ENCODE data around the gene AKAP12.

AKAP12 gene

DNA sequence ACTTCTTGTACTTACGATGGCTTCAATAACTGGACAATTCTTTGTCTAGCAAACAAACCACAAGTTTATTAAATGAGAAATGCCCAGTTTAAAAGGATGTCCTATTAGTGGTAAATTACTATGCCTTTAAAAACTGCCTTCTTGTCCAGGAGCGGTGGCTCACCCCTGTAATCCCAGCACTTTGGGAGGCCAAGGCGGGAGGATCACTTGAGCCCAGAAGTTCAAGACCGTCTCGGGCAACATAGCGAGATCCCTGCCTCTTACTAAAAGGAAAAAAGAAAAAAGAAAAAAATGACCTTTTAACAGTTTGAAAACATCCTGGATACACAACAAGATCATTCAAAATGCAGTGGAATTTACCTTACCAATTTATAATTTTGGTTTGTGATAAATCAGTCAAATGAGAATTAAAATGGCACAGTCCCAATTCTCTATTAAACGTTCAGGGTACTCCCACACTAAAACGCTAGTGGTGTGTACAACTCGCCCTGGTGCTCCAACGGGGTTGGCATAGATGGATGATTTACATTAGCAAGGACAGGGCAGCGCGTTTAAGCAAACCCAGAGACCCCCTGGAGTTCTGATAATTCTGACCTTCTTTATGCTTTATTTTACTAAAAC, 149.3 kb downstream of the AKAP12 start:
- WGBS: 36% methylated on average over 10 of the region's 12 CpGs
- H2BK120ac ChIP-seq (ENCODE audit: low read depth, low read length): peak overlapping the region; percentile 61
- no peak overlapping the region for H2BK5ac ChIP-seq (ENCODE audit: low read depth, low read length, poor library complexity, severe bottlenecking)
- H2BK12ac ChIP-seq (ENCODE audit: low read length in 2 of 2): peak overlapping the region in 1 of 2 experiments; percentile 11
- H3K23ac ChIP-seq (ENCODE audit: low read length in 2 of 2): no peak overlapping the region
- H3K18ac ChIP-seq (ENCODE audit: low read depth in 1 of 2, low read length in 2 of 2): peak overlapping the region; percentile 54 to 76
- DNase-seq: no peak
- no peak overlapping the region for H4K8ac ChIP-seq (ENCODE audit: low read length)
- H3K36me3 ChIP-seq (ENCODE audit: control insufficient read depth in 1 of 2, insufficient read depth in 2 of 2, low read depth in 1 of 2, low read length in 2 of 2): peaks cover 3 to 5% of the 10 kb centered on the region in 2 experiments
- H3K27ac ChIP-seq (ENCODE audit: low read length, poor library complexity, severe bottlenecking): peak overlapping the region; percentile 99
- H3K9ac ChIP-seq (ENCODE audit: low read length): peak overlapping the region; percentile 96
- no peak overlapping the region for H3K14ac ChIP-seq (ENCODE audit: low read length in 2 of 2)
- peaks cover 9% of the 10 kb centered on the region for H3K79me1 ChIP-seq (replicated peaks; ENCODE audit: low read length, poor library complexity, severe bottlenecking)
- peak overlapping the region; percentile 96 for H2AK5ac ChIP-seq (ENCODE audit: low read length, severe bottlenecking)
- H3K4me3 ChIP-seq (ENCODE audit: insufficient read depth in 1 of 2, low read depth in 1 of 2, low read length in 2 of 2): peak overlapping the region in 1 of 2 experiments; percentile 88
- peak overlapping the region; percentile 42 for H2AFZ ChIP-seq (ENCODE audit: low read depth, low read length)
- peak overlapping the region; percentile 91 for H3K4me2 ChIP-seq (ENCODE audit: low read length, poor library complexity, severe bottlenecking)
- H2BK15ac ChIP-seq (ENCODE audit: low read depth, poor library complexity, severe bottlenecking): no peak overlapping the region
- H3K4ac ChIP-seq (ENCODE audit: low read depth in 1 of 2, low read length in 2 of 2): peak overlapping the region in 1 of 2 experiments; percentile 99
- H4K91ac ChIP-seq (ENCODE audit: low read length): no peak overlapping the region
- no peaks in the 10 kb centered on the region for H3K9me3 ChIP-seq (ENCODE audit: control insufficient read depth, low read length)
- no peaks in the 10 kb centered on the region for H3K27me3 ChIP-seq (ENCODE audit: control insufficient read depth in 1 of 2, insufficient read depth in 1 of 2, low read length in 2 of 2)
- peaks cover 9% of the 10 kb centered on the region for H3K4me1 ChIP-seq (ENCODE audit: control insufficient read depth, insufficient read depth, low read depth, low read length)

DNA sequence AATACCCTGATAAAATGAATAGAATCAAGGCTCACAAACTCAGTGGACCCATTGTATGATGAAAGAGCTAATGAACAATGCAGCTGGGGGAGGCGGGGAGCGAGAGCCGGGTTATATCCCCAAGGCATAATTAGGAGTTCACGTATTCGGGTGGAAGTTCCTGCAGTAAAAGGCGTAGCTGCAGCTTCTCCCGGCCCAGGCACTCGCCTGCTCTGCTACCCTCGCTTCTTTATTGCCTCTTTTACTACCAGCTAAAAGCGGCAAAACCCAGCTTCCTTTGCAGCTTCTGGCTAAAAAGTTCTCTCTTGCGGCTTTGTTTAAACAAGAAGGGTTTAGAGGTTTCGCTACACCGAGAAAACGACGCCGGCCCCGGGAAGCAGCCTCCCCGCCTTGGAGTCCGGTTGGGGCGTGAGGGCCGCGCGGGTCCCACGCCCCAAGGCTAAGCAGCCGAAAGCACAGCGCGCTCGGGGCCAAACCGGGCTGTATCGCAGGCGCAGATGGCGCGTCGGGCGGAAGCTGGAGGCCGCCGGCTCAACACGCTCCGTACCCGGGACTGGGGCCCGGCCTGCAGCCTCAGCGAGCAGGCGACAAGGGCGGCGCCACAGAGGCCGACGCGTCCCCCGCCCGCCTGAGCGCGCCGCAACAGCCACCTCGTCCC, 150.0 kb downstream of the AKAP12 start:
- Histone ChIP-seq H3K27ac (ENCODE audit: low read length, poor library complexity, severe bottlenecking) (peak overlapping the region; percentile 99), H3K79me1 (replicated peaks; ENCODE audit: low read length, poor library complexity, severe bottlenecking) (peaks cover 7% of the 10 kb centered on the region), H3K27me3 (ENCODE audit: control insufficient read depth in 1 of 2, insufficient read depth in 1 of 2, low read length in 2 of 2) (no peaks in the 10 kb centered on the region), H3K23ac (ENCODE audit: low read length in 2 of 2) (peak overlapping the region in 1 of 2 experiments; percentile 57), H2BK120ac (ENCODE audit: low read depth, low read length) (peak overlapping the region; percentile 95), H3K14ac (ENCODE audit: low read length in 2 of 2) (peak overlapping the region; percentile 25 to 85), H2BK15ac (ENCODE audit: low read depth, poor library complexity, severe bottlenecking) (peak overlapping the region; percentile 83), H3K4me2 (ENCODE audit: low read length, poor library complexity, severe bottlenecking) (peak overlapping the region; percentile 91), H2BK12ac (ENCODE audit: low read length in 2 of 2) (peak overlapping the region; percentile 11 to 63), H2BK5ac (ENCODE audit: low read depth, low read length, poor library complexity, severe bottlenecking) (peak overlapping the region; percentile 89), H3K4me1 (ENCODE audit: control insufficient read depth, insufficient read depth, low read depth, low read length) (peaks cover 9% of the 10 kb centered on the region), H3K4ac (ENCODE audit: low read depth in 1 of 2, low read length in 2 of 2) (peak overlapping the region; percentile 90 to 99), H3K18ac (ENCODE audit: low read depth in 1 of 2, low read length in 2 of 2) (peak overlapping the region; percentile 97 to 98), H4K91ac (ENCODE audit: low read length) (peak overlapping the region; percentile 94), H2AFZ (ENCODE audit: low read depth, low read length) (peak overlapping the region; percentile 66), H3K4me3 (ENCODE audit: insufficient read depth in 1 of 2, low read depth in 1 of 2, low read length in 2 of 2) (peak overlapping the region; percentile 88 to 90), H3K36me3 (ENCODE audit: control insufficient read depth in 1 of 2, insufficient read depth in 2 of 2, low read depth in 1 of 2, low read length in 2 of 2) (peaks cover under 1 to 5% of the 10 kb centered on the region in 2 experiments), H3K9me3 (ENCODE audit: control insufficient read depth, low read length) (no peaks in the 10 kb centered on the region), H3K9ac (ENCODE audit: low read length) (peak overlapping the region; percentile 96), H2AK5ac (ENCODE audit: low read length, severe bottlenecking) (peak overlapping the region; percentile 10), H4K8ac (ENCODE audit: low read length) (peak overlapping the region; percentile 92)
- DNase-seq: peak; percentile 80
- 1% methylated on average over 35 of the region's 54 CpGs for WGBS

DNA sequence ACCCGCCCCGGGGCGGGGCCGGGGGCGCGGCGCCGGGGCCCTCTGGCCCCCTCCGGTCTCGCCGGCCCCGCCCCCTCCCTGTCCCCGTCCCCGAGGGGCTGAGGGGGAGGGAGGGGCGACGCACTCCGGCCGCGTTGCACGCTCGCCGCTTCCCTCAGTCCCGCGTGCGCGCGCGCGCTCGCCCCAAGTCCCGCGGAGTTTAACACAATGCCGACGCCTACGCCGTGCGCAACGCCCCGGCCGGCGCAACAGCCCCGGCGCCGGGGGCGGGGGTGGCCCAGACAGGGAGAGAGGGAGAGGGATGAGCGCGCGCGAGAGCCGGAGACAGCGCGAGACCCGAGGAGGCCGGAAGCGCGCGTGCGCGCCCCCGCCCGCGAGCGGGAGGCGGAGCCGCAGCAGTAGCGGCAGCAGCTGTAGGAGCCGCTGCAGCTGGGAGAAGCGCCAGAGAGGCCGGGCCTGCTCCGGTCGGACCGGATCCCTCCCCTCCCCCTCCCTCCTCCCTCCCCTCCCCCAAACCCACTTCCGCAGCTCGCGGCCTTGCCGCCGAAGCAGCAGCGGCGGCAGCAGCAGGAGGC, 150.6 kb downstream of the AKAP12 start:
- peak overlapping the region; percentile 98 for H2BK5ac ChIP-seq (ENCODE audit: low read depth, low read length, poor library complexity, severe bottlenecking)
- peak overlapping the region; percentile 27 for H2AK5ac ChIP-seq (ENCODE audit: low read length, severe bottlenecking)
- peak overlapping the region; percentile 99 for H2BK120ac ChIP-seq (ENCODE audit: low read depth, low read length)
- H2AFZ ChIP-seq (ENCODE audit: low read depth, low read length): peak overlapping the region; percentile 60
- peak overlapping the region; percentile 90 for H4K8ac ChIP-seq (ENCODE audit: low read length)
- peak overlapping the region; percentile 52 for H2BK15ac ChIP-seq (ENCODE audit: low read depth, poor library complexity, severe bottlenecking)
- peak overlapping the region; percentile 96 for H3K9ac ChIP-seq (ENCODE audit: low read length)
- H3K79me1 ChIP-seq (replicated peaks; ENCODE audit: low read length, poor library complexity, severe bottlenecking): peaks cover 7% of the 10 kb centered on the region
- DNase-seq: peak; percentile 99
- 0% methylated on average over 14 of the region's 79 CpGs for WGBS
- H3K4ac ChIP-seq (ENCODE audit: low read depth in 1 of 2, low read length in 2 of 2): peak overlapping the region; percentile 95 to 100
- H4K91ac ChIP-seq (ENCODE audit: low read length): peak overlapping the region; percentile 99
- peaks cover 3 to 5% of the 10 kb centered on the region in 2 experiments for H3K36me3 ChIP-seq (ENCODE audit: control insufficient read depth in 1 of 2, insufficient read depth in 2 of 2, low read depth in 1 of 2, low read length in 2 of 2)
- H3K4me3 ChIP-seq (ENCODE audit: insufficient read depth in 1 of 2, low read depth in 1 of 2, low read length in 2 of 2): peak overlapping the region; percentile 88 to 99
- no peak overlapping the region for H3K27ac ChIP-seq (ENCODE audit: low read length, poor library complexity, severe bottlenecking)
- H3K9me3 ChIP-seq (ENCODE audit: control insufficient read depth, low read length): no peaks in the 10 kb centered on the region
- H3K14ac ChIP-seq (ENCODE audit: low read length in 2 of 2): peak overlapping the region in 1 of 2 experiments; percentile 87
- H3K23ac ChIP-seq (ENCODE audit: low read length in 2 of 2): peak overlapping the region; percentile 14 to 79
- no peaks in the 10 kb centered on the region for H3K27me3 ChIP-seq (ENCODE audit: control insufficient read depth in 1 of 2, insufficient read depth in 1 of 2, low read length in 2 of 2)
- H2BK12ac ChIP-seq (ENCODE audit: low read length in 2 of 2): no peak overlapping the region
- H3K4me1 ChIP-seq (ENCODE audit: control insufficient read depth, insufficient read depth, low read depth, low read length): peaks cover 9% of the 10 kb centered on the region
- H3K18ac ChIP-seq (ENCODE audit: low read depth in 1 of 2, low read length in 2 of 2): peak overlapping the region; percentile 92 to 99
- peak overlapping the region; percentile 91 for H3K4me2 ChIP-seq (ENCODE audit: low read length, poor library complexity, severe bottlenecking)

Measured in mesenchymal stem cell (in vitro differentiated cells and primary cell).